Large intestine (tissue), 12 donors: ENCODE data around the gene PCDHGB4. TPM values are rescaled to one million over a fixed set of nuclear protein-coding genes. Genes with fewer than 3 reads are reported as not detected.
"Not testable (repeated sequence)": the region's sequence is repeated elsewhere in the genome, so short reads cannot be mapped to it uniquely, and the experiment has no call there.

ENCODE experiments used
- DNase-seq, 2 donors: peaks; one replicate each; pipeline versions ENCODE4 v3.0.0 to v3.0.0-alpha.2; 2013
- H3K27ac ChIP-seq: one replicate; pipeline ENCODE4 v1.5.1; 2013; ENCODE audit warnings: low read length
- H3K27me3 ChIP-seq: 2 replicates; pipeline ENCODE4 v1.6.1; 2013; ENCODE audit warnings: low read length; ENCODE audit not compliant: control insufficient read depth, insufficient read depth
- H3K36me3 ChIP-seq: 2 replicates; pipeline ENCODE4 v1.6.1; 2013; ENCODE audit warnings: low read length; ENCODE audit not compliant: control insufficient read depth, insufficient read depth
- H3K4me1 ChIP-seq: one replicate; pipeline ENCODE4 v1.6.1; 2013; ENCODE audit warnings: low read length; ENCODE audit not compliant: control insufficient read depth, insufficient read depth
- H3K4me3 ChIP-seq: one replicate; pipeline ENCODE4 v1.5.1; 2013; ENCODE audit warnings: low read length
- H3K9me3 ChIP-seq: one replicate; pipeline ENCODE4 v1.6.1; 2013; ENCODE audit warnings: mild to moderate bottlenecking, low read depth, low read length, moderate library complexity; ENCODE audit not compliant: control insufficient read depth
- WGBS: methylation state at CpG from one replicate; pipeline ENCODE4 v1.1.5; 2013; ENCODE audit warnings: low lambda C conversion rate; ENCODE audit not compliant: insufficient coverage; 5-methylcytosine and 5-hydroxymethylcytosine counted together
- long read RNA-seq, 11 donors: transcript quantifications; one replicate each; lab custom pipeline, GENCODE V29; 2026
- polyA plus RNA-seq: library from polyadenylated mRNA; unstranded; fragments of 120-200 nt; gene quantifications from one replicate; pipeline ENCODE4 v1.2.1, GENCODE V29; 2013

PCDHGB4 gene
- 1.4 TPM for polyA plus RNA-seq
- long read RNA-seq, donor 1 = 0 reads
- long read RNA-seq, donor 2, full-length matches to known transcripts = 1 of 1 reads
- long read RNA-seq, donor 2, partial matches to known transcripts = 0 of 1 reads
- long read RNA-seq, donor 2, other reads (novel, unspliced or antisense) = 0 of 1 reads
- long read RNA-seq, donor 3, full-length matches to known transcripts = 1 of 1 reads
- long read RNA-seq, donor 3, partial matches to known transcripts = 0 of 1 reads
- long read RNA-seq, donor 3, other reads (novel, unspliced or antisense) = 0 of 1 reads
- long read RNA-seq, donor 4 = 0 reads
- long read RNA-seq, donor 5, full-length matches to known transcripts = 1 of 1 reads
- long read RNA-seq, donor 5, partial matches to known transcripts = 0 of 1 reads
- long read RNA-seq, donor 5, other reads (novel, unspliced or antisense) = 0 of 1 reads
- long read RNA-seq, donor 6, full-length matches to known transcripts = 2 of 2 reads
- long read RNA-seq, donor 6, partial matches to known transcripts = 0 of 2 reads
- long read RNA-seq, donor 6, other reads (novel, unspliced or antisense) = 0 of 2 reads
- long read RNA-seq, donor 7 = 0 reads
- long read RNA-seq, donor 8, full-length matches to known transcripts = 2 of 2 reads
- long read RNA-seq, donor 8, partial matches to known transcripts = 0 of 2 reads
- long read RNA-seq, donor 8, other reads (novel, unspliced or antisense) = 0 of 2 reads
- long read RNA-seq, donor 9 = 0 reads
- long read RNA-seq, donor 10 = 0 reads
- long read RNA-seq, donor 11 = 0 reads

GRCh38 chr5:141387557-141388311 is at the start of gene PCDHGB4:
TSS of gene PCDHGB4 (plus strand) at chr5:141387698. CDS start at chr5:141387885, 187 bp downstream.
- not testable (repeated sequence) for H3K4me3 ChIP-seq, DNase-seq, H3K4me1 ChIP-seq, H3K36me3 ChIP-seq, H3K27ac ChIP-seq
- no CpG with 5 or more reads among the region's 40 CpGs for WGBS
- Histone ChIP-seq H3K27me3 (peaks cover 42% of the 10 kb centered on the region), H3K9me3 (peaks cover 46% of the 10 kb centered on the region)

GRCh38 chr5:141338538-141339306 is 48.8 kb upstream of the PCDHGB4 start, which contains the start of gene PCDHGA2:
TSS of gene PCDHGA2 (plus strand) at chr5:141338760.
- H3K9me3 ChIP-seq = peaks cover 20% of the 10 kb centered on the region

GRCh38 chr5:141340781-141341354 is 46.6 kb upstream of the PCDHGB4 start:
- H3K9me3 ChIP-seq = peaks cover 31% of the 10 kb centered on the region
- WGBS = no CpG with 5 or more reads among the region's 45 CpGs
- not testable (repeated sequence) for H3K36me3 ChIP-seq, H3K27ac ChIP-seq, DNase-seq, H3K4me1 ChIP-seq, H3K4me3 ChIP-seq
- peaks cover 34% of the 10 kb centered on the region for H3K27me3 ChIP-seq

More at GRCh38 chr5:141338538-141339306, 48.8 kb upstream of the PCDHGB4 start, which contains the start of gene PCDHGA2:
- no peaks in the 10 kb centered on the region for H3K4me1 ChIP-seq
- H3K36me3 ChIP-seq = no peaks in the 10 kb centered on the region
- peak within 1 kb of the TSS; percentile 10 for H3K4me3 ChIP-seq
- no peak within 1 kb of the TSS for H3K27ac ChIP-seq
- peaks cover 30% of the 10 kb centered on the region for H3K27me3 ChIP-seq
- no peak for DNase-seq
- no CpG with 5 or more reads among the region's 27 CpGs for WGBS

DNA sequence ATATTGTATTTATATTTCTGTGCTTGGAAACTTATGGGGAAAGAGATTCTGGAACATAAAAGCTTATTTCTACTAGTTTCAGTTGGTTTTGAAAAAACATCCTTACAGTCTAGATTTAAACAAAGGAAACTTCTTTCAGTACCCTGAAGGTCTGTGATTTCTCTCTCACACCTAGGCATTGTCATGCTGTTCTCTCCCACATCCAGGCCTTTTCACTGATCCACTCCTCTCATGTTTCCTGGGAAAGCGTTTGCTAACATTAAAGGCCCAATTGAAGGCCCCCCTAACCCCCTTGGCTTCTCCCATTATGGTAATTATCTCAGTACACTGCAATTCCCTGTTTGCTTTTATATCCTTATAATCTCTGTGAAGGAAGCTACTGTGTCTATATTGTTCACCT is 44.7 kb upstream of the PCDHGB4 start:
- no peaks in the 10 kb centered on the region for H3K4me1 ChIP-seq
- H3K27ac ChIP-seq = no peak overlapping the region
- peaks cover 35% of the 10 kb centered on the region for H3K9me3 ChIP-seq
- no peaks in the 10 kb centered on the region for H3K36me3 ChIP-seq
- DNase-seq = no peak
- H3K27me3 ChIP-seq = peaks cover 34% of the 10 kb centered on the region
- H3K4me3 ChIP-seq = no peak overlapping the region
- WGBS = no CpG with 5 or more reads among the region's 1 CpG

GRCh38 chr5:141343242-141343952 is 44.1 kb upstream of the PCDHGB4 start, which contains the start of gene PCDHGA3:
TSS of gene PCDHGA3 (plus strand) at chr5:141343829. CDS start at chr5:141344034, 205 bp downstream.
- DNase-seq = no peak
- Histone ChIP-seq H3K9me3 (peaks cover 35% of the 10 kb centered on the region), H3K27me3 (peaks cover 32% of the 10 kb centered on the region), H3K27ac (no peak within 1 kb of the TSS), H3K4me3 (no peak within 1 kb of the TSS), H3K4me1 (no peaks in the 10 kb centered on the region), H3K36me3 (no peaks in the 10 kb centered on the region)
- WGBS = 0% methylated on average over 1 of the region's 9 CpGs

GRCh38 chr5:141343953-141344463 is 43.5 kb upstream of the PCDHGB4 start:
- Histone ChIP-seq H3K4me1 (no peaks in the 10 kb centered on the region), H3K36me3 (no peaks in the 10 kb centered on the region), H3K27ac (no peak overlapping the region), H3K9me3 (peaks cover 33% of the 10 kb centered on the region), H3K27me3 (peaks cover 28% of the 10 kb centered on the region), H3K4me3 (no peak overlapping the region)
- no peak for DNase-seq
- 34% methylated on average over 7 of the region's 31 CpGs for WGBS

DNA sequence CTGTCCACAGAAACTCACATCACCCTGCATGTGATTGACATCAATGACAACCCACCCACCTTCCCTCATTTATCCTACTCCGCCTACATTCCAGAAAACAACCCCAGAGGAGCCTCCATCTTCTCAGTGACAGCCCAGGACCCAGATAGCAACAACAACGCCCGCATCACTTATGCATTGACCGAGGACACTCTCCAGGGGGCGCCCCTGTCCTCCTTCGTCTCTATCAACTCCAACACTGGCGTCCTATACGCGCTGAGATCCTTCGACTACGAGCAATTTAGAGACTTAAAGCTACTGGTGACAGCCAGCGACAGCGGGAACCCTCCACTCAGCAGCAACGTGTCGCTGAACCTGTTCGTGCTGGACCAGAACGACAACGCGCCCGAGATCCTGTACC is 42.2 kb upstream of the PCDHGB4 start:
- Histone ChIP-seq H3K4me1 (no peaks in the 10 kb centered on the region), H3K36me3 (no peaks in the 10 kb centered on the region), H3K9me3 (peaks cover 33% of the 10 kb centered on the region), H3K27ac (no peak overlapping the region), H3K4me3 (no peak overlapping the region), H3K27me3 (peaks cover 25% of the 10 kb centered on the region)
- no peak for DNase-seq
- WGBS = no CpG with 5 or more reads among the region's 20 CpGs

DNA sequence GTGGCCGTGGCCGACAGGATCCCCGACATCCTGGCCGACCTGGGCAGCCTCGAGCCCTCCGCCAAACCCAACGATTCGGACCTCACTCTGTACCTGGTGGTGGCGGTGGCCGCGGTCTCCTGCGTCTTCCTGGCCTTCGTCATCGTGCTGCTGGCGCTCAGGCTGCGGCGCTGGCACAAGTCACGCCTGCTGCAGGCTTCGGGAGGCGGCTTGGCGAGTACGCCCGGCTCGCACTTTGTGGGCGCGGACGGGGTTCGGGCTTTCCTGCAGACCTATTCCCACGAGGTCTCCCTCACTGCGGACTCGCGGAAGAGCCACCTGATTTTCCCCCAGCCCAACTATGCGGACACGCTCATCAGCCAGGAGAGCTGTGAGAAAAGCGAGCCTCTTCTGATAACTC is 41.5 kb upstream of the PCDHGB4 start:
- H3K9me3 ChIP-seq = peaks cover 27% of the 10 kb centered on the region
- WGBS = no CpG with 5 or more reads among the region's 35 CpGs
- DNase-seq, H3K4me3 ChIP-seq, H3K36me3 ChIP-seq, H3K27ac ChIP-seq, H3K4me1 ChIP-seq: not testable (repeated sequence)
- peaks cover 28% of the 10 kb centered on the region for H3K27me3 ChIP-seq
